HL-60 (cell line): ENCODE measurements around the gene R3HCC1L.

Source experiments
- POLR2AphosphoS5 ChIP-seq: IDR thresholded peaks from 2 replicates; pipeline ENCODE4 v1.6.1; 2012; ENCODE audit warnings: low read depth
- TF ChIP-seq, protein P1 (sequence below): IDR thresholded peaks from one replicate; pipeline ENCODE4 v1.5.1; 2011; ENCODE audit warnings: low read length, control low read depth, inconsistent platforms; ENCODE audit not compliant: insufficient read depth

GRCh38 chr10:98098247-98098646, 36.2 kb upstream of the R3HCC1L start:
- TF ChIP-seq, protein P1, sequence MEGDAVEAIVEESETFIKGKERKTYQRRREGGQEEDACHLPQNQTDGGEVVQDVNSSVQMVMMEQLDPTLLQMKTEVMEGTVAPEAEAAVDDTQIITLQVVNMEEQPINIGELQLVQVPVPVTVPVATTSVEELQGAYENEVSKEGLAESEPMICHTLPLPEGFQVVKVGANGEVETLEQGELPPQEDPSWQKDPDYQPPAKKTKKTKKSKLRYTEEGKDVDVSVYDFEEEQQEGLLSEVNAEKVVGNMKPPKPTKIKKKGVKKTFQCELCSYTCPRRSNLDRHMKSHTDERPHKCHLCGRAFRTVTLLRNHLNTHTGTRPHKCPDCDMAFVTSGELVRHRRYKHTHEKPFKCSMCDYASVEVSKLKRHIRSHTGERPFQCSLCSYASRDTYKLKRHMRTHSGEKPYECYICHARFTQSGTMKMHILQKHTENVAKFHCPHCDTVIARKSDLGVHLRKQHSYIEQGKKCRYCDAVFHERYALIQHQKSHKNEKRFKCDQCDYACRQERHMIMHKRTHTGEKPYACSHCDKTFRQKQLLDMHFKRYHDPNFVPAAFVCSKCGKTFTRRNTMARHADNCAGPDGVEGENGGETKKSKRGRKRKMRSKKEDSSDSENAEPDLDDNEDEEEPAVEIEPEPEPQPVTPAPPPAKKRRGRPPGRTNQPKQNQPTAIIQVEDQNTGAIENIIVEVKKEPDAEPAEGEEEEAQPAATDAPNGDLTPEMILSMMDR, result no peak
- no peak for TF ChIP-seq POLR2AphosphoS5
